GM12873 (cell line): ENCODE results near the gene EXOC8.

ENCODE experiments used
- TF ChIP-seq, protein P1 (sequence below): IDR thresholded peaks from 2 replicates; pipeline ENCODE4 v1.5.1; 2012; ENCODE audit warnings: low read depth, mild to moderate bottlenecking, moderate library complexity, low read length, control low read depth; ENCODE audit not compliant: insufficient read depth; ENCODE audit errors: missing control alignments

Gene EXOC8

GRCh38 chr1:231362325-231362724 is 24.7 kb upstream of the EXOC8 start:
- TF ChIP-seq, protein P1, sequence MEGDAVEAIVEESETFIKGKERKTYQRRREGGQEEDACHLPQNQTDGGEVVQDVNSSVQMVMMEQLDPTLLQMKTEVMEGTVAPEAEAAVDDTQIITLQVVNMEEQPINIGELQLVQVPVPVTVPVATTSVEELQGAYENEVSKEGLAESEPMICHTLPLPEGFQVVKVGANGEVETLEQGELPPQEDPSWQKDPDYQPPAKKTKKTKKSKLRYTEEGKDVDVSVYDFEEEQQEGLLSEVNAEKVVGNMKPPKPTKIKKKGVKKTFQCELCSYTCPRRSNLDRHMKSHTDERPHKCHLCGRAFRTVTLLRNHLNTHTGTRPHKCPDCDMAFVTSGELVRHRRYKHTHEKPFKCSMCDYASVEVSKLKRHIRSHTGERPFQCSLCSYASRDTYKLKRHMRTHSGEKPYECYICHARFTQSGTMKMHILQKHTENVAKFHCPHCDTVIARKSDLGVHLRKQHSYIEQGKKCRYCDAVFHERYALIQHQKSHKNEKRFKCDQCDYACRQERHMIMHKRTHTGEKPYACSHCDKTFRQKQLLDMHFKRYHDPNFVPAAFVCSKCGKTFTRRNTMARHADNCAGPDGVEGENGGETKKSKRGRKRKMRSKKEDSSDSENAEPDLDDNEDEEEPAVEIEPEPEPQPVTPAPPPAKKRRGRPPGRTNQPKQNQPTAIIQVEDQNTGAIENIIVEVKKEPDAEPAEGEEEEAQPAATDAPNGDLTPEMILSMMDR = no peak

DNA sequence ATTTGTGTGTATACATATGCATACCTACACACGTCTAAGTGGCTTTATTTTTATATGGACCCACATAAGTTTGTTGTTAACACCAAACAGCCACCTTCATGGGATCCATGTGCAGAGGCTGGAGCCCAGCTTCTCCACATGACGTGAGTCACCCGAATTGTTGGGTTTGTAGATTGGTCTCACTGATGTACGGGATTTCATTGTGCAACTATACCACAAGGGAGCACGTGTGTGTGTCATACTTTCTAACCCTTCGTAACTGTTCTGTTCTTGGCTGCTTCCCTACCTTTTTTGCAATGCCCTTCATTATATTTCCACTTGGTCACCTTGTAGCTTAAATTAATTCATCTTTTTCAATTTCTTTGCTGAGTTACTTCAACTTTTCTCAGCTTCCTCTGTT is 21.5 kb upstream of the EXOC8 start:
- TF ChIP-seq, protein P1 = no peak

DNA sequence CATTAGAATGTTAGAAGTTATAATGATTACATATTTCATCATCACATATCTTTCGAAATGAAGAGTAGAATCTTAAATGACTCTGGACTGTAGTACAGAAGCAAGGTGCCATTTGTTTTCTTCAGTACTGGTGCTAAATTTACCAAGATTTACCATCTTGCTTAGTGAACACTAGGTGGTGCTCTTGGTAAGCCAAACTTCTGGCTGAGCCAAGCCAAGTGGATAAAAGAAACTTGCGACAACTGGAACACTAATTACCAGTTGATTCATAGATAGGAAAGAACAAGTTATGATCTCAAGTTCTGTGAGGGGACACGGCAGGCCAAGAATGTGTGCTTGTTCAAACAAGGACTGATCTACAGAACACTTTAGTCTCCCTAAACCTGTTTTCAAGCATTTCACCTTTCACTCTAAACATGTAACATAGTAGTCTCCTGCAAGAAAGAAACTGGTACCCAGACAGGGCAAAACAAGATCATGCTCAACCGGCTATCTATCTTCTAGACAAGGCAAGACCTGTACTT is 20.2 kb upstream of the EXOC8 start:
- TF ChIP-seq, protein P1 = peak; percentile 71

DNA sequence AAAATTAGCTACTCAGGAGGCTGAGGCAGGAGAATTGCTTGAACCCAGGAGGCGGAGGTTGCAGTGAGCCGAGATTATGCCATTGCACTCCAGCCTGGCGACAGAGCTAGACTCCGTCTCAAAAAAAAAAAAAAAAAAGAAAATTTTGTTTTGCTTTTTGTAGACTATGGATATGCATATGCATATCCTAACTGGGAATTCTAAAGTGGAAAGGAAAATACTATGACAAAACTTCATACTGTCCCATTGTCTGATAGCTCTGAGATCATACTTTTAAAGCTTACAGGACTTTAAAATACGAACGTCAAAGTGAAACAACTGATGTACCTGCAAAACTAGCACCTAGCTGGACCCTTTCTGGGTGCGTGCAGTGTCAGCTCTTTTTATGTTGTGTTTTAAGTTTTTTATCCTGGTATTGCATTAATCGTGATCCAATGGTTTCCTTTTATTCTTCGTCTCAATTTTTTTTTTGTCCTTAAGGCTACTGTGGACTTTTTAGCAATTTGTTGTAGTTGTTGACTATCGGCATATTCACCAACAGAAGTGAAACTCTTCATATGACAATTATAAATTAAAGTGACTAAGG is 19.6 kb upstream of the EXOC8 start:
- TF ChIP-seq, protein P1 = no peak

DNA sequence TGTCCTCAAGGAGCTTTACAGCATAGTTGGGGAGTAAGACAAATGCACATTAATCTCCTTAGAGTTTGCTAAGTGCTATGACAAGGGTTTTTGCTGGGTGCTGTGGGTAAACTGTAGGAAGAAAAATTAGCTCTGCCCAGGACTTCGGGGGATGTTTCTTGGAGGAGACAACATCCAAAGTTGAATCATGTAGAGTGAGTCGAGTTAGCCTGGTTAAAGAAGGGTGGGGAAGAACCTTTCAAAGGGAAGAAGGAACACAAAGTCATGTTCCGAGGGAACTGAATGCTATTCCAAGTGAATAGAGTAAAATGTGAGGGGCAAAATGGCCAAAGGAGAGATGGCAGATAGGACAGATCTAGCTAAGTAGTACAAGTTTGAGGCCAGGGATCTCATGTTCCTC is 17.5 kb upstream of the EXOC8 start:
- TF ChIP-seq, protein P1 = no peak

- TF ChIP-seq, protein P1 = no peak
These were observed 16.8 kb upstream of the EXOC8 start for GRCh38 chr1:231354330-231355020.

DNA sequence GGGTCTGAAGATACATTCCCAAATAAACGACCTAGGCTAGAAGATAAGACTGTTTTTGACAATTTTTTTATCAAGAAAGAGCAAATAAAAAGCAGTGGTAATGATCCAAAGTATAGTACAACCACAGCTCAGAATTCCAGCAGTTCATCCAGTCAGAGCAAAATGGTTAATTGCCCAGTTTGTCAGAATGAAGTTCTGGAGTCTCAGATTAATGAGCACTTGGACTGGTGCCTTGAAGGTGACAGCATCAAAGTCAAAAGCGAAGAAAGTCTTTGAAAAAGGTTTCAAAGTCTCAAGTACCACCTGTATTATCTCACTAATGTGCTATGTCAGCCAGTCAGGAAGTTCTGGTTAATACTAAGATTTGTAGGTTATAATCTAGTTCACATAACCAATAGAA is 15.4 kb upstream of the EXOC8 start:
- TF ChIP-seq, protein P1 = no peak
